SK-N-SH (cell line): Measurements from ENCODE around the gene CPHXL2. TPM values are rescaled to one million over a fixed set of nuclear protein-coding genes. Genes with fewer than 3 reads are reported as not detected.

ENCODE experiments used
- CTCF ChIA-PET: fragments of 300-600, 350-600 bp; formaldehyde crosslinking; extraction: SDS; loops from one replicate; lab custom pipeline; 2021; lab: Yijun Ruan, JAX
- POLR2A ChIA-PET: fragments of 350-600 bp; sonication (Branson Sonifier 250); formaldehyde crosslinking; extraction: SDS; loops from one replicate; lab custom pipeline; 2020; ENCODE audit warnings: antibody characterized with exemption, inconsistent platforms; lab: Yijun Ruan, JAX
- DNase-seq: peaks from one replicate; pipeline ENCODE4 v3.0.0; 2012
- H2AFZ ChIP-seq: fragments of 200-600 bp; sonication (generic); 2 replicates; pipeline ENCODE4 v1.8.1; 2016; ENCODE audit warnings: antibody characterized with exemption, mild to moderate bottlenecking, low read depth
- H3F3A ChIP-seq: fragments of 200-600 bp; sonication (generic); replicated peaks from 2 replicates; pipeline ENCODE3; 2016; ENCODE audit warnings: antibody characterized with exemption, mild to moderate bottlenecking; ENCODE audit not compliant: insufficient read depth
- H3K27ac ChIP-seq, 2 experiments: fragments of 200-500 bp in 1 of 2; fragments of 200-600 bp in 1 of 2; sonication (Bioruptor generic) in 1 of 2; sonication (generic), shearing (Covaris generic) in 1 of 2; 2 replicates each; pipeline versions ENCODE4 v1.5.1 to v1.6.1; 2014 to 2016; ENCODE audit warnings: low read depth in 2 of 2, inconsistent platforms in 1 of 2, low read length in 1 of 2, mild to moderate bottlenecking in 1 of 2, mixed read lengths in 1 of 2
- H3K27me3 ChIP-seq: fragments of 200-600 bp; sonication (generic), shearing (Covaris generic); 2 replicates; pipeline ENCODE4 v1.6.1; 2016; ENCODE audit warnings: mixed run types; ENCODE audit not compliant: insufficient read depth
- H3K36me3 ChIP-seq, 2 experiments: fragments of 200-500 bp in 1 of 2; fragments of 200-600 bp in 1 of 2; sonication (Bioruptor generic) in 1 of 2; sonication (generic) in 1 of 2; replicated peaks in 1 of 2; 2 replicates each; pipeline versions ENCODE3 to v1.5.1; 2014 to 2016; ENCODE audit warnings: low read length in 1 of 2, mild to moderate bottlenecking in 1 of 2; ENCODE audit not compliant: insufficient read depth in 2 of 2, control insufficient read depth in 1 of 2
- H3K4me1 ChIP-seq, 2 experiments: fragments of 200-500 bp in 1 of 2; fragments of 200-600 bp in 1 of 2; sonication (Bioruptor generic) in 1 of 2; sonication (generic), shearing (Covaris generic) in 1 of 2; 2 replicates each; pipeline versions ENCODE4 v1.5.1 to v1.6.1; 2014 to 2016; ENCODE audit warnings: low read depth in 1 of 2, low read length in 1 of 2, mixed run types in 1 of 2; ENCODE audit not compliant: insufficient read depth in 2 of 2, control insufficient read depth in 1 of 2
- H3K4me2 ChIP-seq: fragments of 200-600 bp; sonication (generic), shearing (Covaris generic); 2 replicates; pipeline ENCODE4 v1.6.1; 2017; ENCODE audit warnings: mixed run types
- H3K4me3 ChIP-seq, 2 experiments: fragments of 200-500 bp in 1 of 2; fragments of 200-600 bp in 1 of 2; sonication (Bioruptor generic) in 1 of 2; sonication (generic), shearing (Covaris generic) in 1 of 2; 2 replicates each; pipeline versions ENCODE4 v1.5.1 to v1.8.1; 2014 to 2016; ENCODE audit warnings: low read depth in 2 of 2, inconsistent platforms in 1 of 2, low read length in 1 of 2, mild to moderate bottlenecking in 1 of 2, mixed read lengths in 1 of 2, moderate library complexity in 1 of 2
- H3K79me2 ChIP-seq: fragments of 200-600 bp; sonication (generic); 2 replicates; pipeline ENCODE4 v1.8.1; 2017; ENCODE audit warnings: mild to moderate bottlenecking; ENCODE audit not compliant: insufficient read depth
- H3K9ac ChIP-seq: fragments of 200-600 bp; sonication (generic); 2 replicates; pipeline ENCODE4 v1.6.1; 2017; ENCODE audit warnings: mixed run types
- H3K9me2 ChIP-seq: fragments of 200-600 bp; sonication (generic); 2 replicates; pipeline ENCODE4 v1.6.1; 2017; ENCODE audit warnings: mixed run types
- H3K9me3 ChIP-seq: fragments of 200-600 bp; sonication (generic); 2 replicates; pipeline ENCODE4 v1.6.1; 2017; ENCODE audit warnings: mixed run types, mild to moderate bottlenecking, moderate library complexity
- H4K20me1 ChIP-seq: fragments of 200-600 bp; sonication (generic); 2 replicates; pipeline ENCODE4 v1.6.1; 2017; ENCODE audit warnings: mild to moderate bottlenecking, mixed run types; ENCODE audit not compliant: insufficient read depth
- CTCF ChIP-seq: fragments of 200-600 bp; sonication (generic); IDR thresholded peaks from 2 replicates; pipeline ENCODE4 v1.6.1; 2017; ENCODE audit warnings: antibody characterized with exemption, mild to moderate bottlenecking, moderate library complexity
- ELF1 ChIP-seq: IDR thresholded peaks from 2 replicates; pipeline ENCODE4 v1.4.0; 2012
- EP300 ChIP-seq, 2 experiments: IDR thresholded peaks; 2 replicates each; pipeline versions ENCODE4 v1.4.0 to v1.6.1; 2012; ENCODE audit warnings: borderline replicate concordance in 1 of 2, low read depth in 1 of 2, low read length in 1 of 2
- FOSL2 ChIP-seq: IDR thresholded peaks from 2 replicates; pipeline ENCODE4 v1.4.0; 2012; ENCODE audit warnings: low read depth, mild to moderate bottlenecking, moderate library complexity, borderline replicate concordance
- FOXM1 ChIP-seq: IDR thresholded peaks from 2 replicates; pipeline ENCODE4 v1.4.0; 2012; ENCODE audit warnings: low read depth, mild to moderate bottlenecking
- NFIC ChIP-seq: IDR thresholded peaks from 2 replicates; pipeline ENCODE4 v1.4.0; 2012; ENCODE audit warnings: borderline replicate concordance
- PBX3 ChIP-seq: IDR thresholded peaks from 2 replicates; pipeline ENCODE4; 2012
- POLR2AphosphoS5 ChIP-seq: IDR thresholded peaks from 2 replicates; pipeline ENCODE4 v1.6.1; 2012; ENCODE audit warnings: low read depth, low read length
- RAD21 ChIP-seq: IDR thresholded peaks from 2 replicates; pipeline ENCODE4 v1.6.1; 2012; ENCODE audit warnings: mild to moderate bottlenecking, low read length
- RXRA ChIP-seq: IDR thresholded peaks from 2 replicates; pipeline ENCODE4 v1.4.0; 2012; ENCODE audit warnings: low read depth, mild to moderate bottlenecking, borderline replicate concordance
- SMC3 ChIP-seq: IDR thresholded peaks from 2 replicates; pipeline ENCODE4 v1.6.1; 2012; ENCODE audit warnings: low read depth, low read length, improper control_type of control experiment
- USF1 ChIP-seq: IDR thresholded peaks from 2 replicates; pipeline ENCODE4 v1.4.0; 2012; ENCODE audit warnings: low read depth, borderline replicate concordance
- WGBS: methylation state at CpG from one replicate; pipeline ENCODE4 v1.1.6; 2017; ENCODE audit warnings: low lambda C conversion rate; 5-methylcytosine and 5-hydroxymethylcytosine counted together
- polyA plus RNA-seq, 3 experiments: library from polyadenylated mRNA; depleted of rRNA; stranded (reverse); fragments of >200 nt; gene quantifications; 2 replicates each; pipeline ENCODE4 v1.2.3, GENCODE V29; 2012

CPHXL2 gene
- polyA plus RNA-seq, 1 of the 3 experiments (the other 2 are of a cell fraction) = not detected

GRCh38 chr16:75621170-75621477, 55.7 kb downstream of the CPHXL2 start:
- peak overlapping the region; percentile 91 for H3K4me2 ChIP-seq
- 15% methylated on average over 2 of the region's 2 CpGs for WGBS
- POLR2A ChIA-PET = no interaction called here

GRCh38 chr16:75620326-75621169, 56.3 kb downstream of the CPHXL2 start:
- CTCF ChIA-PET = interaction anchor here (0.5 to 5.1 kb wide), 17 partner anchors 8 to 155 kb away, joined by 3 to 37 read pairs (median 4); partner anchors contain the start of gene GABARAPL2
- no peak for DNase-seq
- Histone ChIP-seq H3K4me3 (peak overlapping the region in 1 of 2 experiments; percentile 85; a peak in 2 of 4 replicates), H3K4me1 (peaks cover 9 to 14% of the 10 kb centered on the region in 2 experiments; a peak in 3 of 4 replicates), H3K9me3 (no peaks in the 10 kb centered on the region), H2AFZ (no peak overlapping the region), H3K27ac (0 out of 4 replicates have a peak overlapping the region, but pooled peaks of 1 of the 2 experiments have one; percentile 8), H3K4me2 (peak overlapping the region; percentile 91), H4K20me1 (no peaks in the 10 kb centered on the region), H3K79me2 (peaks cover 21% of the 10 kb centered on the region), H3K36me3 (peaks cover 38 to 40% of the 10 kb centered on the region in 2 experiments), H3F3A (peaks cover 20% of the 10 kb centered on the region), H3K27me3 (no peaks in the 10 kb centered on the region), H3K9me2 (no peaks in the 10 kb centered on the region), H3K9ac (peak overlapping the region; percentile 82; the same call in 1 of the 2 replicates)
- WGBS = 77% methylated on average over 20 of the region's 20 CpGs
- POLR2A ChIA-PET = interaction anchor here (0.6 kb wide), 1 partner anchor 55 kb away, joined by 3 read pairs; no protein-coding TSS in a partner anchor
- TF ChIP-seq NFIC (no peak), RAD21 (no peak), ELF1 (no peak), USF1 (no peak), EP300 (IDR thresholded peaks at IDR 0.05; ENCODE audit: borderline replicate concordance in 1 of 2, low read depth in 1 of 2, low read length in 1 of 2) (no peak), PBX3 (no peak)

More at GRCh38 chr16:75621170-75621477, 55.7 kb downstream of the CPHXL2 start:
- Histone ChIP-seq H3K79me2 (peaks cover 21% of the 10 kb centered on the region), H4K20me1 (no peaks in the 10 kb centered on the region), H3K9ac (peak overlapping the region; percentile 82; the same call in 1 of the 2 replicates), H3F3A (peaks cover 18% of the 10 kb centered on the region), H3K9me3 (no peaks in the 10 kb centered on the region), H2AFZ (no peak overlapping the region), H3K9me2 (no peaks in the 10 kb centered on the region), H3K27me3 (no peaks in the 10 kb centered on the region), H3K36me3 (peaks cover 35 to 40% of the 10 kb centered on the region in 2 experiments), H3K4me3 (peak overlapping the region; percentile 85; a peak in 3 of 4 replicates), H3K27ac (peak overlapping the region in 1 of 2 experiments; percentile 47; a peak in 2 of 4 replicates), H3K4me1 (peaks cover 6 to 14% of the 10 kb centered on the region in 2 experiments; a peak in 3 of 4 replicates)
- CTCF ChIA-PET = interaction anchor here (0.6 to 5.1 kb wide), 28 partner anchors 9 to 1550 kb away, joined by 3 to 37 read pairs (median 4); partner anchors contain the start of gene GABARAPL2
- TF ChIP-seq SMC3 = peak; percentile 47
- TF ChIP-seq CTCF = peak; percentile 68
- TF ChIP-seq FOXM1 = no peak
- peak; percentile 35; the same call in 1 of the 2 replicates for TF ChIP-seq POLR2AphosphoS5
- TF ChIP-seq RXRA = no peak
- TF ChIP-seq RAD21 = peak; percentile 72
- no peak for TF ChIP-seq FOSL2
- peak; percentile 56 for DNase-seq
